Umbilical cord (tissue), 2 donors: ENCODE data around the gene GTF2IRD1. TPM values are rescaled to one million over a fixed set of nuclear protein-coding genes. Genes with fewer than 3 reads are reported as not detected.
"Not testable (repeated sequence)": the region's sequence is repeated elsewhere in the genome, so short reads cannot be mapped to it uniquely, and the experiment has no call there.

Experiments
- DNase-seq: peaks from one replicate; pipeline ENCODE4 v3.0.0-alpha.2; 2015; ENCODE audit warnings: low spot score
- total RNA-seq: library from RNA; depleted of rRNA; stranded (reverse); fragments of >200 nt; gene quantifications from one replicate; pipeline ENCODE4 v1.2.3, GENCODE V29; 2014; ENCODE audit warnings: low replicate concordance; ENCODE audit not compliant: insufficient read depth

Gene GTF2IRD1
- total RNA-seq, 1 donor from 2014 or later = 8.9 TPM

DNA sequence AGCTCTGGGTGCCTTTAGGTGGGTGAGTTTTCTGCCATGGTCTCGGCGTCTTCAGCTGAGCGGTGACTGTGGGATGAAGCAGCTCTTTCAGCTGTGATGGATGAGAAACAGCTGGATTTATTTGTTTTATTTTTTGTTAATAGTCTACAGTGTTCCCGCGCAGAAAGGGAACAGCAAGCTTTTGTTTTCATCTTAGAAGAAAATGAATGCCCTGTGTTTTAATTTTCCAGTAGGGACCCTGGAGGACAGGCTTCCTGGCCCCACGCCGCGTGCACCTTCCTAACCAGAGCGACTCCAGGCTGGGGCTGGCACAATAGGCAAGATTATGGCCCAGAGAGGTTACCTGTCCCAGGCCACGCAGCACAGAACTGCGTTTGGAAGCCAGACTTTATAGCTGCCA is 57.6 kb downstream of the GTF2IRD1 start:
- no peak for DNase-seq

DNA sequence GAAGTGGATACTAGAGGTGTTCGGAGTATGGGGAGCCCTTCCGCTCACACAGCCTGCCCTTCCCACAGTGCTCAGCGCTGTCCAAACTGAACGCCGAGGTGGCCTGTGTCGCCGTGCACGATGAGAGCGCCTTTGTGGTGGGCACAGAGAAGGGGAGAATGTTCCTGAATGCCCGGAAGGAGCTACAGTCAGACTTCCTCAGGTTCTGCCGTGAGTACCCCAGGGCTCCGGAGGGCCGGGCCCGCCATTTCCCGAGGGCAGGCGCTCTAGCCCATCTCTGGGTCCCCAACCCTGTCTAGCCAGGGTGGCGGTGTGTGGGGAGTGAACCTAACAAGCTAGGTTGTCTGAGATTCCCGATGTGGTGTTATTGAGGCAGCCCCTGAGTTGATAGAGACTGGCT is 59.1 kb downstream of the GTF2IRD1 start:
- no peak for DNase-seq

GRCh38 chr7:74514131-74514591 is 60.5 kb downstream of the GTF2IRD1 start:
- no peak for DNase-seq

DNA sequence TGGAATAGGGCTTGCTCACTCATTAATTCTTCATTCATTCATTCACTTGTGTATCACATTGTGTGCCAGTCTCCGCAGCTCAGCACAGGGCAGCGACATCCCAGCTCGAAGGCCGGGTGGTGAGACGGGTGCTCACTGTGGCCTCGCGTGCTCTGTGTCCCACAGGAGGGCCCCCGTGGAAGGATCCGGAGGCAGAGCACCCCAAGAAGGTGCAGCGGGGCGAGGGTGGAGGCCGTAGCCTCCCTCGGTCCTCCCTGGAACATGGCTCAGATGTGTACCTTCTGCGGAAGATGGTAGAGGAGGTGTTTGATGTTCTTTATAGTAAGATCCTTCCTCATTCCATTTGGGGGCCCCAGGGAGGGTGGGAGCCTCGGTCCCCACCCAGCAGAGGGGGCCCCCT is 61.6 kb downstream of the GTF2IRD1 start:
- DNase-seq = no peak

DNA sequence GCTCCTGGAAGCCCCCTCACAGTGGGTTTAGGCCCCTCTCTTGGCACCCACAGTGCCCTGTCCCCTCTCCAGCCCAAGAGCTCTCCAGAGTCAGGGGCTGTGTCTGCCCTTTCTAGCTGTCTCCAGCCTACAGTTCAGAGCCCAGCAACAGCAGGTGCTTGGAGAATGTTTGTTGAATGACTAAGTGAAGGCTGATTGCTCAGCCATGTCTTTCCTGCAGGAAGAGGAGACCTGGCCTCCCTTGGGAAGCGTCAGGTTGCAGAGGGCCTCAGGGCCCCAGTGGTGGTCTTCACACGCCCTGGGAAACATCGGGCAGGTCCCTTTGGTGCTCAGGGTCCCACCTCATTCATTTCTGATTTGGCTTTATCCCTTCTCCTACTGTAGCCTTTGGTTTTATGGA is 62.5 kb downstream of the GTF2IRD1 start:
- no peak for DNase-seq

GRCh38 chr7:74518041-74518440 is 64.3 kb downstream of the GTF2IRD1 start:
- no peak for DNase-seq

DNA sequence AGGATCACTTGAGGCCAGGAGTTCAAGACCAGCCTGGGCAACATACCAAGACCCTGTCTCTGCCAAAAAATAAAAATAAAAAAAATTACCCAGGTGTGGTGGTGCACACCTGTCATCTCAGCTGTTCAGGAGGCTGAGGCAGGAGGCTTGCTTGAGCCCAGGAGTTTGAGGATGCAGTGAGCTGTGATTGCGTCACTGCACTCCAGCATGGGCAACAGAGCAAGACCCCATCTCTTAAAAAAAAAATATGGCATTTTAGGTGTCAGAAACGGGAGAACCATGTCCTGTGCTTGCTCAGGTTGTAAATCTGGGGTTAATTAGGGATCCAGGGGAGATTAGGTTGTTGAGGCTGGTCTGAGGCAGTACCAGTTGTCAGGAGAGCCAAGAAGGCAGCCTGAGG is 64.9 kb downstream of the GTF2IRD1 start:
- no peak for DNase-seq

- no peak for DNase-seq
These were observed 65.7 kb downstream of the GTF2IRD1 start for GRCh38 chr7:74519395-74519794.

GRCh38 chr7:74521855-74522254 is 68.1 kb downstream of the GTF2IRD1 start:
- DNase-seq = no peak

- DNase-seq = no peak
These were observed 68.7 kb downstream of the GTF2IRD1 start for GRCh38 chr7:74522281-74522905.

- no peak for DNase-seq
These were observed 69.3 kb downstream of the GTF2IRD1 start for GRCh38 chr7:74523015-74523414.

GRCh38 chr7:74525140-74525539 is 71.4 kb downstream of the GTF2IRD1 start:
- DNase-seq = no peak

DNA sequence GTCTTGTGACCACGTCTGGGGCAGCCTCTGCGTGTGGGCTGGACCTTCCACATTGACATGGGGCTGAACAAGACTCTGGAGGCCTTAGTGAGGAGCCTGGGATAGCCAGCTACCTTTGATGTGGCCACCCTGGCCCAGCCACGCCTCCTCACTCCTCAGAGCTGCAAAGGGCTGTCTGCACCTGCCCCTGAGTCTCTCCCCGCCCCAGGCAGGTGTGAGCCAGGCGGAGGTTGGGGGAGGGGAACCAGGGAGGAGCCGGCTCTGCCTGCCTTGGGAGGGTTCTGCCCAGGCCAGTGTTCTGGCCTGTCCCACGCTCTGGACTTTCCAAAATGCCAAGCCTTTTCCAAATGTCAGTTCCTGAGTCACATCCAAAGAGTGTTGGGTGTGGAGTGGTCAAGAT is 72.2 kb downstream of the GTF2IRD1 start:
- DNase-seq = no peak

DNA sequence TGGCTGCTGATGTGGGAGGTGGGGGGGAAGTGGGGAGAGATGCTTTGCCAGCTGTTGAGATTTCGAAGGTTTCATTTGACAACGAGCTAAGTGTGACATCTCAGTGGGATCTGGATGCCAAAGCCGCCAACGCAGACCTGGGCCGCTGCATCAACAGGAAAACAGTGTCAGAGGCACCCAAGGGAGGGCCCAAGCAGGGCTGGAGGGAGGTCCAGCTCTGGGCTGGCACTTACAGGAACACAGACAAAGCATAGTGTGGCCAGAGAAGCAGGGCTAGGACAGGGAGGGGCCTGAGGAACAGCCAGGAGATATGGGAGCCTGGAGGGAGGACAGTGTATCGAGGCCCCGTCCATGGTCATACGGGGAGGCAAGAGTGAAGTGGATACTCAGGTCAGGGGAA is 73.1 kb downstream of the GTF2IRD1 start:
- DNase-seq = no peak

DNA sequence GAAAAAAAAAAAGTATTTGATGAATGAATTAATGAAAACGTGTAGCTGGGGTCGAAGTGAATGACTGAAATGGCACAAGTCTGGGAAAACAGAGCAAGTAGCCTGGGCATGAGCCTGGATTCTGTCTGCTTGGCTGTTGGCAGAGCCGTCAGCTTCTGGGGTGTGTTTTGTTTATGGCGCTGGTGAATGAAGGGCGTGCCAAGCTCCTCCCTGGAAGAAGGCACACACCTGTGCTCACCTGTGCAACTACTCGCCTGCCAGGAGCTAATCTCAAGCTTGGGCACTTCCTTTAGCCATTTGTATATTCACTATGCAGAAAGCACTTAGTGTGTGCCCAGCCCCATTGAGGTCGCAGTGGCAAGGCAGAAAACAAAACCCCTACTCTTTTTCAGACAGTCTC is 74.1 kb downstream of the GTF2IRD1 start:
- no peak for DNase-seq

GRCh38 chr7:74528773-74529172 is 75.1 kb downstream of the GTF2IRD1 start:
- DNase-seq = not testable (repeated sequence)

DNA sequence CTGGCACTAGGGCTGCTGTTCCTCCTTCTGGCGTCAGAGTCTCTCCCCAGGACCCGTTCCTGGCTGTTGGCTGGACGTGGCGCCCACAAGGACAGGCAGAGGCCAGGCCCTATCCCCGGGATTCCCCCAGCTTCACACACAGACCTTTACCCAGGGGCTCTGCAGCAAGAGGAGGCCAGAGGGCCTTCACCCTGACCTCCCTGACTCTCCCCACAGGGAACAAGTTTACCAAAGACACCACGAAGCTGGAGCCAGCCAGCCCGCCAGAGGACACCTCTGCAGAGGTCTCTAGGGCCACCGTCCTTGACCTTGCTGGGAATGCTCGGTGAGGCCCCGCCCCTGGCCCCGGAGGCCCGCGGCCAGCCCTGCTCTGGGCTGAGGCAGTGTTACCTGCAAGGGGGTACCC is 82.2 kb downstream of the GTF2IRD1 start:
- DNase-seq = no peak

GRCh38 chr7:74541937-74542336 is 88.2 kb downstream of the GTF2IRD1 start:
- DNase-seq = not testable (repeated sequence)

- peak; percentile 50 for DNase-seq
These were observed 88.9 kb downstream of the GTF2IRD1 start for GRCh38 chr7:74542558-74543117.

GRCh38 chr7:74544706-74545469 is 91.2 kb downstream of the GTF2IRD1 start:
- no peak for DNase-seq

GRCh38 chr7:74545921-74546320 is 92.2 kb downstream of the GTF2IRD1 start:
- DNase-seq = no peak

- DNase-seq = not testable (repeated sequence)
These were observed 99.9 kb downstream of the GTF2IRD1 start for GRCh38 chr7:74553596-74554012.

DNA sequence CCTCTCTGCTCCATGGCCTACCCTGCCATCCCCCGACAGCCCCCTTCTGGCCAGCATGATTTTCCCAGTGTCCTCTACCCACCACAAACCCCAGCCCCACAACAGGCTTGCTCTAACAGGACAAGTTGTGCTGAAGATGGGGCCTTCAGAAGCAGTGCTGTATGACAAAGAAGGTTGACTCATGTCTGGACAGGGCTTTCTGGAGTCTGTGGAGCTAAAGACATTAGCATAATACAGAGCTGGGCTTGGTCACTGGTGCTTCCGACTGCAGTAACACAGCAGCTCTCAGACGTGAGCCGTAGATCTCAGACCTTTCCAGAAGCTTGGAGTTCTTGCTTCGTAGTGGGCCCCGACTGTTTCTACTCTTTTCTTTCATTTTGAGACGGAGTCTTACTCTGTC is 100.5 kb downstream of the GTF2IRD1 start:
- no peak for DNase-seq
